ENCODE data around the gene ISCA1.

ISCA1 gene

GRCh38 chr9:86217076-86217755 lies 65.1 kb downstream of the ISCA1 start:
- no peak for DNase-seq
